ENCODE measurements around the gene DDX20. TPM values are rescaled to one million over a fixed set of nuclear protein-coding genes. Genes with fewer than 3 reads are reported as not detected.

Gene DDX20
- total and polyA plus RNA-seq, 2 experiments from 2014 or later = 11.5 to 24.2 TPM

- Histone ChIP-seq H3K36me3 (ENCODE audit: low read depth) (no peaks in the 10 kb centered on the region), H3K9me3 (ENCODE audit: low read depth) (no peaks in the 10 kb centered on the region), H3K4me3 (no peak overlapping the region), H2AFZ (no peak overlapping the region), H3K4me1 (ENCODE audit: insufficient read depth) (peaks cover 14% of the 10 kb centered on the region), H3F3A (ENCODE audit: insufficient read depth) (no peaks in the 10 kb centered on the region), H3K9me2 (ENCODE audit: insufficient read depth) (no peaks in the 10 kb centered on the region), H3K4me2 (ENCODE audit: unreplicated experiment) (no peak overlapping the region), H4K20me1 (ENCODE audit: insufficient read depth) (no peaks in the 10 kb centered on the region), H3K9ac (no peak overlapping the region), H3K79me2 (ENCODE audit: insufficient read depth) (no peaks in the 10 kb centered on the region), H3K27me3 (replicated peaks; ENCODE audit: insufficient read depth) (no peaks in the 10 kb centered on the region), H3K27ac (no peak overlapping the region)
- WGBS, 2 experiments (ENCODE audit: low coverage in 1 of 2, low lambda C conversion rate in 2 of 2, missing lambda C conversion rate in 2 of 2) = 0 to 9% methylated on average over 1 of the region's 1 CpG
- no peak for DNase-seq
- in situ Hi-C loops (cut with MboI) = no loop called here
- TF ChIP-seq EZH2 (IDR thresholded peaks at IDR 0.05; ENCODE audit: insufficient read depth, poor library complexity, severe bottlenecking) = no peak
- no peak for TF ChIP-seq EZH2phosphoT487 (IDR thresholded peaks at IDR 0.05; ENCODE audit: insufficient read depth, low read depth)
Measured at GRCh38 chr1:111723871-111724270, 31.8 kb upstream of the DDX20 start.

DNA sequence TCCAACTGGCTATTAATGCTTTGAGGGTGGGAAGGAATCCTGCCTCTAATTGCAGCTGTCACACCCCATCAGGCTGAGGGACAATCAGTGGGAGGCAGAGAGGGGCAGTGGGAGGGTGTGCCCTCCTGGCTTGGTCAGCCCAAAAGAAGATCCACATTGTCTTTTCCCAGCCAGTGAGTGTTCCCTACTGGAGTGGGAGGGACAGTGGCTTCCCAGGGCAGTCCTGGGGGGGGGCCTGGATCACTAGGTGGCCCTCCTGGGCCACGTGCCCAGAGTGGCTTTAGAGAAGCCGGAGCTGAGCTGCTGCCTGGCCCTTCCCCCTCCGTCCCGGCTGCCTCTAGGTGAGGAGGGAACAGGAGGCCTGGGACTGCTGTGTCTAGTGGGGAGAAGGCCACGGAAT lies 30.5 kb upstream of the DDX20 start:
- Histone ChIP-seq H3K36me3 (ENCODE audit: low read depth) (no peaks in the 10 kb centered on the region), H3F3A (ENCODE audit: insufficient read depth) (no peaks in the 10 kb centered on the region), H3K27me3 (replicated peaks; ENCODE audit: insufficient read depth) (no peaks in the 10 kb centered on the region), H3K4me2 (ENCODE audit: unreplicated experiment) (no peak overlapping the region), H3K9me3 (ENCODE audit: low read depth) (no peaks in the 10 kb centered on the region), H3K4me3 (no peak overlapping the region), H2AFZ (no peak overlapping the region), H3K4me1 (ENCODE audit: insufficient read depth) (peaks cover 14% of the 10 kb centered on the region), H3K27ac (no peak overlapping the region), H4K20me1 (ENCODE audit: insufficient read depth) (no peaks in the 10 kb centered on the region), H3K9me2 (ENCODE audit: insufficient read depth) (no peaks in the 10 kb centered on the region), H3K9ac (no peak overlapping the region), H3K79me2 (ENCODE audit: insufficient read depth) (no peaks in the 10 kb centered on the region)
- TF ChIP-seq EZH2 (IDR thresholded peaks at IDR 0.05; ENCODE audit: insufficient read depth, poor library complexity, severe bottlenecking) (no peak), EZH2phosphoT487 (IDR thresholded peaks at IDR 0.05; ENCODE audit: insufficient read depth, low read depth) (no peak)
- DNase-seq = no peak
- WGBS, 2 experiments (ENCODE audit: low coverage in 1 of 2, low lambda C conversion rate in 2 of 2, missing lambda C conversion rate in 2 of 2) = 26 to 33% methylated on average over 5 of the region's 5 CpGs
- in situ Hi-C loops (cut with MboI) = no loop called here

DNA sequence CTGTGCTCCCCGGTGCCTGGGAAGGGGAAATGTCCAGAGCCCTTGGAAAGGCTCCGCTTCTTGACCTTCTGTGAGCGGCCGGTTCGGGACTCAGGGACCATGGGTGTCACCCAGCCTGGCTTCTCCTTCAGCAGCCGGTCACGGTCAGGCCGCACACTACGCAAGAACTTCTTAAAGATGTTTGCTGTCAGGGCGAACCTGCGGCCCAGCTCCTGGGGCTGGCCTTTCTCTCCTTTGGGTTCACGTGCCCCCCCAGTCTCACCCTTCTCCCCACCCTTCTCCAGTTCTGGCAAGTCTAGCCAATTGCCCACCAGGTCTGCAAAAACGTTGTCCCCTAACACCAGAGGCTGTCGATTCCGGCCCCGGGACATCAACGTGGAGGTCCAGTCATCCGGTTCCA lies 28.6 kb upstream of the DDX20 start:
- H3K9ac ChIP-seq = no peak overlapping the region
- H3K4me3 ChIP-seq = no peak overlapping the region
- H3K4me1 ChIP-seq (ENCODE audit: insufficient read depth) = peaks cover 2% of the 10 kb centered on the region
- in situ Hi-C loops (cut with MboI) = no loop called here
- H3F3A ChIP-seq (ENCODE audit: insufficient read depth) = no peaks in the 10 kb centered on the region
- no peaks in the 10 kb centered on the region for H4K20me1 ChIP-seq (ENCODE audit: insufficient read depth)
- H2AFZ ChIP-seq = no peak overlapping the region
- no peak overlapping the region for H3K27ac ChIP-seq
- no peak overlapping the region for H3K4me2 ChIP-seq (ENCODE audit: unreplicated experiment)
- H3K9me2 ChIP-seq (ENCODE audit: insufficient read depth) = no peaks in the 10 kb centered on the region
- DNase-seq = no peak
- H3K27me3 ChIP-seq (replicated peaks; ENCODE audit: insufficient read depth) = no peaks in the 10 kb centered on the region
- WGBS, 2 experiments (ENCODE audit: low coverage in 1 of 2, low lambda C conversion rate in 2 of 2, missing lambda C conversion rate in 2 of 2) = 84 to 85% methylated on average over 17 to 18 of the region's 18 CpGs
- no peaks in the 10 kb centered on the region for H3K36me3 ChIP-seq (ENCODE audit: low read depth)
- TF ChIP-seq EZH2phosphoT487 (IDR thresholded peaks at IDR 0.05; ENCODE audit: insufficient read depth, low read depth) (no peak), EZH2 (IDR thresholded peaks at IDR 0.05; ENCODE audit: insufficient read depth, poor library complexity, severe bottlenecking) (no peak)
- H3K9me3 ChIP-seq (ENCODE audit: low read depth) = no peaks in the 10 kb centered on the region
- no peaks in the 10 kb centered on the region for H3K79me2 ChIP-seq (ENCODE audit: insufficient read depth)

DNA sequence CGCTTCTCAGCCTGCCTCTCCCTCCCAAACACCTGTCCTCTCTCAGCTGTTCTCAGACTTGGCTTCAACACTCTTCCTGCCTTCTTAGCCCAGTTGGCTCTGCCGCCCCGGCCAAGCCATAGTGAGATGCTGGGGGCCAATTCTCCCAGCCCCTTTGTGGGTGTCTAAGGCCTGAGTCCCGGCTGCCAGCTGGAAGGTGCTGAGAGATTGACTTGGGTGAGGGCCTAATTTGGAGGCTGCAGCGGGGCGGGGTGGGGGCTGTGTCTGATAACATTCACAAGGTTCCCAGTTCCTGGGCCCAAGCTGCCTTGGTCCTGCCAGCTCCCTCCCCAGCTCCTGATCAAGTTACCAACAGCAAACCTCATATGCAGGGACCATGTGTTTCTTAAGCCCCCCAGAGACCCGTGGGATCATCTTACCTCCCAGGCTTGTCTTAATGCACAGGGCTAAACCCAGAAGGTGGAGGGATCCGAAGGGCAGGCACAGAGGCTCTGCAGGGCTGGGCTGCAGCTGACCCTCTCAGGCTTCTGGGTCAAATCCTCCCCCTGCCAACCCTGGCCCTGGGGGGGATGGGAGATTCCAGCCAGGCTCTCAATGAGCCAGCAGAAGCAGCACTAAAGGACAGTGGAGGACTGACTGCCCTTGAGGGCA lies 26.3 kb upstream of the DDX20 start:
- H3K4me2 ChIP-seq (ENCODE audit: unreplicated experiment) = no peak overlapping the region
- no peaks in the 10 kb centered on the region for H3F3A ChIP-seq (ENCODE audit: insufficient read depth)
- peaks cover 11% of the 10 kb centered on the region for H3K4me1 ChIP-seq (ENCODE audit: insufficient read depth)
- no peak for DNase-seq
- 65 to 68% methylated on average over 8 of the region's 8 CpGs for WGBS, 2 experiments (ENCODE audit: low coverage in 1 of 2, low lambda C conversion rate in 2 of 2, missing lambda C conversion rate in 2 of 2)
- in situ Hi-C loops (cut with MboI) = no loop called here
- H4K20me1 ChIP-seq (ENCODE audit: insufficient read depth) = no peaks in the 10 kb centered on the region
- H3K36me3 ChIP-seq (ENCODE audit: low read depth) = no peaks in the 10 kb centered on the region
- no peaks in the 10 kb centered on the region for H3K9me3 ChIP-seq (ENCODE audit: low read depth)
- no peaks in the 10 kb centered on the region for H3K9me2 ChIP-seq (ENCODE audit: insufficient read depth)
- TF ChIP-seq EZH2 (IDR thresholded peaks at IDR 0.05; ENCODE audit: insufficient read depth, poor library complexity, severe bottlenecking) = no peak
- no peak for TF ChIP-seq EZH2phosphoT487 (IDR thresholded peaks at IDR 0.05; ENCODE audit: insufficient read depth, low read depth)
- H3K27me3 ChIP-seq (replicated peaks; ENCODE audit: insufficient read depth) = no peaks in the 10 kb centered on the region
- H3K27ac ChIP-seq = no peak overlapping the region
- no peak overlapping the region for H2AFZ ChIP-seq
- H3K9ac ChIP-seq = no peak overlapping the region
- H3K4me3 ChIP-seq = no peak overlapping the region
- no peaks in the 10 kb centered on the region for H3K79me2 ChIP-seq (ENCODE audit: insufficient read depth)
